Mammary epithelial cell (primary cell): Measurements from ENCODE around the gene ARFGEF2.

Source experiments
- CTCF ChIP-seq, 2 donors: IDR thresholded peaks in 1 of 2; conservative IDR thresholded peaks in 1 of 2; 2 replicates each; pipeline ENCODE4 v1.5.1; 2011 to 2012; ENCODE audit warnings: inconsistent platforms in 2 of 2, low read length in 2 of 2, mild to moderate bottlenecking in 2 of 2, control low read depth in 1 of 2, low read depth in 1 of 2; ENCODE audit not compliant: insufficient read depth in 1 of 2; ENCODE audit errors: extremely low read depth in 1 of 2
- EZH2 ChIP-seq: IDR thresholded peaks from 2 replicates; pipeline ENCODE4 v1.6.1; 2012; ENCODE audit warnings: low read length, inconsistent platforms, borderline replicate concordance

DNA sequence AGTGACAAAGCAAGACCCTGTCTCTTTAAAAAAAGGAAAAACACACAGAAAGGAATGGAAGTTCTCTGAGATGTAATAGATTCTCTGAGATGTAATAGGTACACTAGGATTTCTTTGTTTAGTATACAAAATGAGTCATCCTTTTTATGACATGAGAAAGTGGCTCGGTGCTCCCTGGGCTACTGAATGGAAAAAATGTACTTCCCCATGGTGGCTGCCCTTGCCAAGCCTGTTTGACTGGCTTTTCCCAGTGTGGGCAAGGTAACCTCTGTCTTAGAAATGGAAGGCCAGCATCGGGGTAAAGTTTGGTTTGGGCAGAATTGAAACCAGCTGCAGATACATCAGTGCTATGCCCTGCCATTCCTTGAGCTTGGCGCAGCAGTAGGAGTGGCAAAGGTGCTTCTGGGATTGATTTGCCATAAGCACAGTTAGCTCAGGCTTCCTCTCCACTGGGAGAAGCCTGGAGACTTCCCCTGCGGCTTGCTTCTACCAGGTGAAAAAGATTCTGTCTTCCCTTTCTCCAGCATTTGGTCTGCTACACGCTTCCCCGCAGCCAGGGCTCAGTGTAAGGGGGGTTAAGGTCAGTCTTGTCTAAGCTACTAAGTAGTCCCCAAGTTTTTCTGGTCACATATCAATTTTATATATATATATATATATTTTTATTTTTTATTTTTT is 24.5 kb downstream of the ARFGEF2 start:
- TF ChIP-seq CTCF (conservative IDR thresholded peaks at IDR 0.05 in 1 of 2, IDR thresholded peaks at IDR 0.05 in 1 of 2; ENCODE audit: extremely low read depth in 1 of 2, insufficient read depth in 1 of 2, low read depth in 1 of 2, low read length in 2 of 2) (no peak), EZH2 (no peak)
